T-helper 22 cell (primary cell): ENCODE measurements around the gene STK17B.
"Not testable (repeated sequence)": the region's sequence is repeated elsewhere in the genome, so short reads cannot be mapped to it uniquely, and the experiment has no call there.

ENCODE experiments used
- DNase-seq: peaks from one replicate; pipeline ENCODE4 v3.0.0-alpha.2; 2020; ENCODE audit warnings: low read depth

Gene STK17B

DNA sequence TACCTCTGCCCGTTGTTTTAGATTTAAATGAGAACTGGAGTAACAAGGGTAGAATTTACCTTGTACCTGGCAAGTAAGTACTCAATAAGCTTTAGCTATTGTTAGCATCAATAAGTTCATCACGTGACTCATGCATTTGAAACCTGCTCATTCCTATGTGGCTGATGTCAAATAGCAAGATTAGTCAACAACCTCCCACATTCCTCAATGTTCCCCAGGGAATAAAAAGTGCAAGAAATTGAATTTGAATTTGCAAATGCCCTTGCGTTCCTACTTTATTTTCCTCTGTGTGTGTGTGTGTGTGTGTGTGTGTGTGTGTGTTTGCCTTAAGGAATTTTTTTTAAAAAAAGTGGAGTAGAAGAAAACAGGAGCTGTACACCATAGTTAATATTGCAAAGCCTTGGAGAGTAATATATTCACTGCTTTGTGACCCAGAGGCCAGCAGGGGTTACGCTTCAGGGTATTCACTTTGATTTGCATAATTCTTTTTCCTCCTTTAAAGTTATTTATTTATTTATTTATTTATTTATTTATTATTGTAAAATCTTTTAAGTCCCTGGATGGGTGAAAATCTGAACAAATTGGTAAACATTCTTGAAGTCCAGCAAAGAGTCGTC is 58.9 kb downstream of the STK17B start:
- DNase-seq, result no peak

DNA sequence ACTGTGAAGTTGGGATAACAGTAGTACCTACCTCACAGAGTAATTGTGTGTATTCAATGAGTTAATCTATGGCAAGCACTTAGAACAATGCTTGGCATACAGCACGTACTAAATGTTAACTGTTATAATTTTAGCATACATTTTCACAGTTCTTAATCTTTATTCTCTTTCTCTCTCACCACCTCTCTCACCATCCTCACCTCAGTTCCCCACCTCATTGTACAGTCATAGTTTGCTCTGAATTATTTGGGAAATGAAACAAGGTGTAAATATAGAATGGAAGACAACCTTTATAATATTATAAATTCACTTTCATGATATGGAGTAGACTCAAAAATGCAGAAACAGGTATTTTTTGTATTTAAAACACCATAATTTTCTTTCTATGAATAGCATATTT is 62.8 kb downstream of the STK17B start:
- DNase-seq, result no peak

DNA sequence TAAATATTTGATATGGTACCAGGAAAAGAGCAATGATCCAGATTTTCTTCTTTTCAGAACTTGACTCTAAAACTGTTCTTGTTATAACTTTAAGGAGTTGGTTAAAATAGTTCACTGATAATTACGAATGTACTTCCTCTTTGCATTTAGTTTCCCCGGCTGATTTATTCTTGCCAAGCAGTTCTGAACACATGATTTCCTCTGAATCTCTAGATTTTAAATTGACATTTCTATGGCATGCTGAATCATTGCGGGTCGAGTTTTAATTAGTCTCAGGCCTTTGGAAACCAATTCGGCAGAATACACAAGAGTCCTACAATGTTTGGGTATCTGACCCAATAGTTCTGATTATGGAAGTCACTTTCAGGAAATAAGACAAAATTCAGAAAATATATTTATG is 65.4 kb downstream of the STK17B start:
- DNase-seq, result no peak

- no peak for DNase-seq
Observed at GRCh38 chr2:196104066-196104465, 67.3 kb downstream of the STK17B start.

- no peak for DNase-seq
Observed at GRCh38 chr2:196103626-196104025, 67.8 kb downstream of the STK17B start.

DNA sequence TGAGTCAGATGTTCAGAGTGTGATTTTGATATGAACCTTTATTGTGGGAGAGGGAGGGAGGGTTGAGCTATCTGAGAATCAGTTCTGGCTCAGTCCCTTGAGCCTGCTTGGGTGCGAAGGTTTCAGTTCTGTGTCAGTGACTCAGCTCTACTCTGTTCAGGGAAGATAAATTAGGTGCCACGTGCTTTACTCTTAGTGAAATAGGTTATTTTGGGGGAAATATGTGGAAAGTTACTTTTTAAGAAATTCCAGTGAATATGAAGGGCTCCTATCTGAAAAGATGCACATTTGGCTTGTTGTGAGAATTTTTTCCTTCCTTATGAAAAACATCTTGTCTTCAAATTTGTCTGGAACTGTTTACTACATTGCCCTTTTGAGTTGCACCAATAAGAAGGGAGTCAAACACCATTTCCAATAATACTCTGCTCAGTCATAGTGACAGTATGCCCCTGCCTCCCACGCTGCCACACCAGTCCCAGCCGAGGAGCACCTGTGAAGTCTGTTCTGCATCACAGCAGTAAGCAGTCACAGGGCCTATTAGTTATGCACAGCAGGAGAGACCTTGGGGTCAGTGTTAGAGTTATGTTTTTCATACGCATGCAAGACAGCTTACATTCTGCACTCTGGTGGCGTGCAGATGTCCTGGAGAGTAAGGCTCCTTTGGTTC is 69.9 kb downstream of the STK17B start:
- DNase-seq, result no peak

DNA sequence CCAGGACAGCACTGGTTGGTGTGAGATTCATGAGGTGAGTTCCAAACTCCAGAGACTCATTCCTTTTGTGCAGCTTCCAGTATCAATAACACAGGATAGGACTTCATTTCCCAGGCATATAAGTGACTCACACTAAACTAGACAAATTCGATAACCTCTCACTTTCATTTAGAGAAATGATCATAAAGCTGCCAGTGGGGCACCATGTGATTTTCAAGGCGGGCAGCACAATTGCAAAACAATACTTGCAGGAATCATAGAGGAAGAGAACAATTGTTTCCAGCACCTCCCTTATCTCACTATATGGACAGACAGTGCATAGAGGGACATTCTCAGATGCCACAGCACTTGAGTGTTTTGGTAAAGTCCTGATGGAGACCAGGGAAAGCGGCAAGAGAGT is 71.5 kb downstream of the STK17B start:
- no peak for DNase-seq

GRCh38 chr2:196097864-196098660 is 73.3 kb downstream of the STK17B start:
- DNase-seq, result no peak

DNA sequence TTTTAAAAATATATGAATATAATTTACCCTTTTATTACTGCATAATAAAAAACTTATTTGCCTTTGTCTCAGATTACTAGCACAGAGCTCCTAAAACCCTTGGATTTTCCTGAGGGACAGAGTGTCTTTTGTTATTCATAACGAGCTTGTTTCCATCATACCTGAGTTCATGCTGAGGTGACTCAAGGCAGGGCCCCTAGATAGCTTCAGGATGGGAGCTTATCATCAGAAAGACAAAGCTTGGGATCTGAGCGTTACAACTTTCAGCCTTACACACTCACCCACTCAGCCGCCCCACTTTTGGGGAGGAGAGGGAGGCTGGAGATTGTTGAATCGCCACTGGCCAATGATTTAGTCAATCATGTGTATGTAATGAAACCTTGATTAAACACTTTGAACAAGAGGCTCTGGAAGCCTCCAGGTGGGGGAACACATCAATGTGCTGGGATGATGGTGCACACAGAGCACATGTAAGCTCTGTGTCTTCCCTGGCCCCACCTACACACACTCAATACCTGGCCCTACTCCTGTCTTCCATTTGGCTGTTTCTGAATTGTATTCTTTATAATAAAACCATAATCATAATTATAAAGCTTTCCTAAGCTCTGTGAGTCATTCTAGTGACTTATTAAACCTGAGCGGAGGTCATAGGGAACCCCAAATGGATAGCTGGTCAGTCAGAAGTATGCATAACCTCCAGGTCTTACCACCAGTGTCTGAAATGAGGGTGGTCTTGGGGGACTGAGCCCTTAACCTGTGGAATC is 74.2 kb downstream of the STK17B start:
- no peak for DNase-seq

DNA sequence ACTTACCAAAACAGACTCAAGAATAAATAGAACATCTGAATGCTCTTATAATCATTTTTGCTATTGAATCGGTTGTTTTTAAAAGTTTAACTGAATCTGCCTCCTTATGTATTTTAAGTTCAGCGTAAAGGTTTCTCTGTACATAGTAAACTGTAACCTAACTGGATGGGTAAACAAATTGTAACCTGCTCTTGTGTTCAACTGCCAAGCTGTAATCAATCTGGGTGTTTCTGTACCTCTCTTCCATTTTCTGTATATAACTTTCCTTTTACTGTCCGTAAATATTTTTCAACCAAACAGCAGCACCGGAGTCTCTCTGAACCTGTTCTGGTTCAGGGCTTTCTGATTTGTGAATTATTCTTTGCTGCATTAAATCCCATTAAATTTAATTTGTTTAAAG is 75.1 kb downstream of the STK17B start:
- DNase-seq, result no peak

GRCh38 chr2:196089448-196089847 is 81.9 kb downstream of the STK17B start:
- DNase-seq, result not testable (repeated sequence)

DNA sequence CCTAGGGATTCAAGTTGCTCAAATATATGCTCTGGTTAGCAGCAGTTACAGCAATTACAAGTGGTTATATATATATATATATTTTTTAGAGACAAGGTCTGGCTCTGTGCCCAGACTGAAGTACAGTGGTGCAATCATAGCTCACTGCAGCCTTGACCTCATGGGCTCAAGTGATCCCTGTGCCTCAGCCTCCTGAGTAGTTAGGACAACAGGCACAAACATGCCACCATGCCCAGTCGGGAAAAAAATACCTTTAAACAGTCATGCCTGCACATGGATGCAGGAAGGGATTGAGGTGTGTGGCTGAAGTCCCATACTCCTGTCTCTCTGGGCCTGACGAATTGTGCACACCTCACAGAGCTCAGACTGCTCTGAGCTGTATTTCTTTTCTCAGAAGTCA is 83.2 kb downstream of the STK17B start:
- no peak for DNase-seq

DNA sequence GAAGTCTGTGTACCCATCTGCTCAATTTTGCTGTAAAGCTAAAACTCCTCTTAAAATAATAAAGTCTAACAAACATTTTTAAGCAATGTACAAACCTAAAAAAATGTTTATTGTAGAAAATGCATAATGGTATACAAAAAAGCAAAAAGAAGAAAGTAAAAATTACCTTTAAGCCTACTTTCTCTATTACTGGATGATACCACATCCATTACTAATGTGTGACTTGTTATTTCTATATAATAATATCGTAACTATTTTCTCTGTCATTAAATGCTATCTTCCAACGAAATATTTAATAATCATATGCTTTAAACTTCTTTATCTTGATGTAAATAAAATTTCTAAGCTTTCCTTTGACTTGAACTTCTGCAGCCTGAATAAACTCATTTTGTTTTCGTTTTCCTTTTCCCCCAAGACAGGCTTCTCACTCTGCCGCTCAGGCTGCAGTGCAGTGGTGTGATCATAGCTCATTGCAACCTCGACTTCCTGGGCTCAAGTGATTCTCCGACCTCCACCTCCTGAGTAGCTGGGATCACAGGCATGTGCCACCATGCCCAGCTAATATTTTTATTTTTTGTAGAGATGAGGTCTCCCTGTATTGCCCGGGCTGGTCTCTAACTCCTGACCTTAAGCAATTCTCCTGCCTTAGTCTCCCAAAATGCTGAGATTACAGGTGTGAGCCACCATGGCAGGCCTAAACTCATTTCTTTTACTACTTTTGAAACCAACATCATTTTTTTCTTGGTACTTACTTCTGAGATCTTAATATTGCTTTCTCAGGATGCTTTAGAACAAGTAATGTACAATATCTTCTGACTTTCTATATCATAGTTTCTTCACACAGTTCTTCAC is 84.6 kb downstream of the STK17B start:
- DNase-seq, result no peak

GRCh38 chr2:196083601-196084000 is 87.8 kb downstream of the STK17B start:
- DNase-seq, result no peak
